GM06990 (cell line): ENCODE results near the gene LRRFIP2.

ENCODE experiments used
- DNase-seq: peaks from one replicate; pipeline ENCODE4 v3.0.0-alpha.2; 2011; ENCODE audit not compliant: insufficient read length; ENCODE audit errors: extremely low read depth
- H3K27me3 ChIP-seq: replicated peaks from 2 replicates; pipeline ENCODE4 v1.6.0; 2011; ENCODE audit warnings: low read length; ENCODE audit not compliant: control insufficient read depth, insufficient read depth
- H3K36me3 ChIP-seq: 2 replicates; pipeline ENCODE4 v1.5.1; 2011; ENCODE audit warnings: low read length; ENCODE audit not compliant: control insufficient read depth, insufficient read depth
- H3K4me3 ChIP-seq: replicated peaks from 2 replicates; pipeline ENCODE4 v1.5.1; 2011; ENCODE audit warnings: low read depth, mild to moderate bottlenecking, control low read depth, low read length
- TF ChIP-seq, protein P1 (sequence below): IDR thresholded peaks from 2 replicates; pipeline ENCODE4 v1.5.1; 2011; ENCODE audit warnings: low read length, control low read depth, mild to moderate bottlenecking, inconsistent platforms; ENCODE audit not compliant: insufficient read depth, poor library complexity, severe bottlenecking

Gene LRRFIP2

DNA sequence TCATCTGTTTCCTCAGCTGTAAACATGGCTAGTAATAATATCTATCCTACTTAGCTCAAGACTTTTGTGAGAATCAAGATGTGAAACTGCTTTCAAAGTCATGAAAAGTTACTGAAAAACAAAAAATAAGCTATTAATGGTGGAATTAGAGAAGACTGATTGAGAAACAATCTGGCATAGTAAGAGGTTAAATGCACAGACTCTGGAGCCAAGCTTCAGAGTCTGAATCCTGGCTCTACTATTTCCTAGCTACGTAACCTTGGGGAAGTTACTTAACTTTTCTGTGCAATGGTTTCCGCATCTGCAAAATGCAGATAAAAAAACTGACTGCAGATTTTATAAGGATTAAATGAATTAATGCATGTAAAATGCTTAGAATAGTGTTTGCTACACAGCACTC, 28.8 kb downstream of the LRRFIP2 start:
- no peaks in the 10 kb centered on the region for H3K27me3 ChIP-seq
- no peak overlapping the region for H3K4me3 ChIP-seq
- no peak for DNase-seq
- TF ChIP-seq, protein P1, sequence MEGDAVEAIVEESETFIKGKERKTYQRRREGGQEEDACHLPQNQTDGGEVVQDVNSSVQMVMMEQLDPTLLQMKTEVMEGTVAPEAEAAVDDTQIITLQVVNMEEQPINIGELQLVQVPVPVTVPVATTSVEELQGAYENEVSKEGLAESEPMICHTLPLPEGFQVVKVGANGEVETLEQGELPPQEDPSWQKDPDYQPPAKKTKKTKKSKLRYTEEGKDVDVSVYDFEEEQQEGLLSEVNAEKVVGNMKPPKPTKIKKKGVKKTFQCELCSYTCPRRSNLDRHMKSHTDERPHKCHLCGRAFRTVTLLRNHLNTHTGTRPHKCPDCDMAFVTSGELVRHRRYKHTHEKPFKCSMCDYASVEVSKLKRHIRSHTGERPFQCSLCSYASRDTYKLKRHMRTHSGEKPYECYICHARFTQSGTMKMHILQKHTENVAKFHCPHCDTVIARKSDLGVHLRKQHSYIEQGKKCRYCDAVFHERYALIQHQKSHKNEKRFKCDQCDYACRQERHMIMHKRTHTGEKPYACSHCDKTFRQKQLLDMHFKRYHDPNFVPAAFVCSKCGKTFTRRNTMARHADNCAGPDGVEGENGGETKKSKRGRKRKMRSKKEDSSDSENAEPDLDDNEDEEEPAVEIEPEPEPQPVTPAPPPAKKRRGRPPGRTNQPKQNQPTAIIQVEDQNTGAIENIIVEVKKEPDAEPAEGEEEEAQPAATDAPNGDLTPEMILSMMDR, result no peak
- peaks cover 6% of the 10 kb centered on the region for H3K36me3 ChIP-seq

DNA sequence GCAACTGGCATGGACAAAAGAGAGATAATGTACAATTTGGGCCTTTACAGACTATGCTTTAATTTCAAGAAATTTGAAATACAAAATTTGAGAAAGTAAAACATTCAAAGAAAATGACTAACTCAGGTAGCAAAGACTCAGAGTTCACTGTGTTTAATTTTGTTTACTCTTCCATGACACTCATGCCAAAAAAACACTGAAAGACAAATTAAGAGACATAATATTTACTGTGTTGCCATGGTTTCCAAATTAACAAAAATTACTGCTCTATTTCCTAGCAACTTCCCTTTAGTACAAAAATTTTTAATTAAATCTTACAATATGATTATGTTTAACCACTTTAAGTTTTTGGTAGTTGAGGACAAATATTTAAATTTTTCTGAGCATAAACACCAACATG, 29.6 kb downstream of the LRRFIP2 start:
- TF ChIP-seq, protein P1, result no peak
- Histone ChIP-seq H3K36me3 (peaks cover 6% of the 10 kb centered on the region), H3K4me3 (no peak overlapping the region), H3K27me3 (no peaks in the 10 kb centered on the region)
- no peak for DNase-seq

DNA sequence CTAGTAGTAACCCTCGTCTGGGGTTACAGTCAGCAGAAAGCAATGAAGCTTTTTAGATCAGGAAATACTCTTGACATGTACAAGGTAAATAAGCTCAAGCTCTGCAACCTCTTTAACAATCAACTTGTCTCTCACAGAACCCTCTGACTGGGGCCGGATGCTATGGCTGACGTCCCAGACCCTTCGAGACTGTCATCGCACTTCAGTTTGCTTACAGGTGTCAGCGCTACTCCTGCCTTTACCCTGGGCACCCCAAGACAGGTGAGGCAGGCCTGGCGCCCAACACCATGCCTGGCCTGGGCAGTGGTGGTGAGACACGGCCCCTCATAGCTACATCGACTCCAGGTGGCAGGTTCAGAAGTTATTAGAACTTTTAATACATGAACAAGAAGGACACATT, 30.6 kb downstream of the LRRFIP2 start:
- TF ChIP-seq, protein P1, result no peak
- no peak overlapping the region for H3K4me3 ChIP-seq
- no peaks in the 10 kb centered on the region for H3K27me3 ChIP-seq
- H3K36me3 ChIP-seq, result peaks cover 6% of the 10 kb centered on the region
- no peak for DNase-seq

DNA sequence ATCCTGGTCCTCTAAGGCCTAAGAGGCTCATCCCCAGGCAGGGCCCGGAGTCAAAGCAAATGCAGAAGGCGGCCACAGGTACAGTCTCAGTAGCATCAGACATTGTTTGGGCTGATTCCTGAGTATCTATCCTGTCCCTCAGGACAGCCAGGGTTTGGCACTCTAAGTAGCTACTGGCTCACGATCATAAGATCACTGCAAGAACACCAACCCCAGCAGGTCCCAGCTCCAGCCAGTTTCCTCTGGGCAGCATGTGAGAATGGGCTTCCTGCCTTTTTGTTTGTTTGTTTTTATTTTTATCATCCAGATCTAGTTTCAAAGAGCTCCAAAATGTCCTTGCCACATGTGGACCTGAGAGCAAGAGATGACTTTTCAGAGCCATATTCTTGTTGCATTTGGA, 32.7 kb downstream of the LRRFIP2 start:
- TF ChIP-seq, protein P1, result no peak
- peaks cover 6% of the 10 kb centered on the region for H3K36me3 ChIP-seq
- no peak for DNase-seq

DNA sequence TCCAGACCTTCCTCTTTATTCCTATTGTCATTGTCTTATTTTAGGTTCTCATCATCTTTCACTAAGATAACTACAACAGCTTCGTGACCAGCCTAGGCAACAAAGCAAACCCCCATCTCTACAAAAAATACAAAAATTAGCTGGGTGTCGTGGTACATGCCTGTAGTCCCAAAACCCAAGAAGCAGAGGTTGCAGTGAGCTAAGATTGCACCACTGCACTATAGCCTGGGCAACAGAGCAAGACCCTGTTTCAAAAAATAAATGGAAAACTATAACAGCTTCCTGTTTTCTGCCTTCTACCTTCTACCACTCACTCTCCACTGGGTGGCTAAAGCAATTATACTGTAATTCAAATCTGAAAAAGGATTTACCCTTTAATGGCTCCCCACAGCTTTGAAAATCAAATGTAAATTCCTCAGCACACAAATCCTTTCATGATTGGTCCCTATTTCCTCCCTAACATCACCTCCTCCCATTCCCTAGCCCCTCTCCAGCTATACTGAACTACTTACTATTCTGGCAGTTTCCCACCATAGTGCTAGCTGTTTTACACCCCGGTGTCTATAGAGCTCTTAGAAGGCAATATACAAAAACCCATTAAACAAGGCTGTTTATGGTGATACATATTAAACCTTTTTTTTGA, 33.4 kb downstream of the LRRFIP2 start:
- TF ChIP-seq, protein P1, result no peak
- DNase-seq, result no peak
- Histone ChIP-seq H3K36me3 (peaks cover 6% of the 10 kb centered on the region), H3K4me3 (no peak overlapping the region), H3K27me3 (no peaks in the 10 kb centered on the region)

More for the DNA sequence above, 32.7 kb downstream of the LRRFIP2 start:
- Histone ChIP-seq H3K4me3 (no peak overlapping the region), H3K27me3 (no peaks in the 10 kb centered on the region)
